ENCODE data around the gene CELSR2.

- TF ChIP-seq, protein P1, sequence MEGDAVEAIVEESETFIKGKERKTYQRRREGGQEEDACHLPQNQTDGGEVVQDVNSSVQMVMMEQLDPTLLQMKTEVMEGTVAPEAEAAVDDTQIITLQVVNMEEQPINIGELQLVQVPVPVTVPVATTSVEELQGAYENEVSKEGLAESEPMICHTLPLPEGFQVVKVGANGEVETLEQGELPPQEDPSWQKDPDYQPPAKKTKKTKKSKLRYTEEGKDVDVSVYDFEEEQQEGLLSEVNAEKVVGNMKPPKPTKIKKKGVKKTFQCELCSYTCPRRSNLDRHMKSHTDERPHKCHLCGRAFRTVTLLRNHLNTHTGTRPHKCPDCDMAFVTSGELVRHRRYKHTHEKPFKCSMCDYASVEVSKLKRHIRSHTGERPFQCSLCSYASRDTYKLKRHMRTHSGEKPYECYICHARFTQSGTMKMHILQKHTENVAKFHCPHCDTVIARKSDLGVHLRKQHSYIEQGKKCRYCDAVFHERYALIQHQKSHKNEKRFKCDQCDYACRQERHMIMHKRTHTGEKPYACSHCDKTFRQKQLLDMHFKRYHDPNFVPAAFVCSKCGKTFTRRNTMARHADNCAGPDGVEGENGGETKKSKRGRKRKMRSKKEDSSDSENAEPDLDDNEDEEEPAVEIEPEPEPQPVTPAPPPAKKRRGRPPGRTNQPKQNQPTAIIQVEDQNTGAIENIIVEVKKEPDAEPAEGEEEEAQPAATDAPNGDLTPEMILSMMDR (IDR thresholded peaks at IDR 0.05; ENCODE audit: borderline replicate concordance, extremely low read depth, low read length, poor library complexity, severe bottlenecking): no peak
- no peak for TF ChIP-seq EZH2 (IDR thresholded peaks at IDR 0.05; ENCODE audit: borderline replicate concordance, low read depth, low read length, severe bottlenecking)
Measured at GRCh38 chr1:109279615-109280278, 30.4 kb downstream of the CELSR2 start.

Data from DND-41 (cell line).